ENCODE measurements around the gene AKR7A3.
"Not testable (repeated sequence)": the region's sequence is repeated elsewhere in the genome, so short reads cannot be mapped to it uniquely, and the experiment has no call there.

The AKR7A3 gene

GRCh38 chr1:19260211-19261138 is 28.1 kb downstream of the AKR7A3 start:
- Histone ChIP-seq H3K36me3 (ENCODE audit: insufficient read depth, low read length) (peaks cover 11% of the 10 kb centered on the region; the same call in 1 of the 2 replicates), H3K9me3 (ENCODE audit: control insufficient read depth, insufficient read depth, low read length) (no peaks in the 10 kb centered on the region), H3K9ac (ENCODE audit: low read depth, low read length) (no peak overlapping the region)

GRCh38 chr1:19258353-19258752 is 30.2 kb downstream of the AKR7A3 start:
- Histone ChIP-seq H3K36me3 (ENCODE audit: insufficient read depth, low read length) (peaks cover 15% of the 10 kb centered on the region; the same call in 1 of the 2 replicates), H3K9me3 (ENCODE audit: control insufficient read depth, insufficient read depth, low read length) (no peaks in the 10 kb centered on the region), H3K4me1 (ENCODE audit: insufficient read depth, low read length) (peaks cover 8% of the 10 kb centered on the region; the same call in 1 of the 2 replicates), H3K9ac (ENCODE audit: low read depth, low read length) (no peak overlapping the region)

More at GRCh38 chr1:19260211-19261138, 28.1 kb downstream of the AKR7A3 start:
- H3K4me1 ChIP-seq (ENCODE audit: insufficient read depth, low read length) = no peaks in the 10 kb centered on the region

GRCh38 chr1:19257178-19257914 is 31.2 kb downstream of the AKR7A3 start:
- peaks cover 15% of the 10 kb centered on the region; the same call in 1 of the 2 replicates for H3K36me3 ChIP-seq (ENCODE audit: insufficient read depth, low read length)
- H3K9me3 ChIP-seq (ENCODE audit: control insufficient read depth, insufficient read depth, low read length) = no peaks in the 10 kb centered on the region
- peaks cover 8% of the 10 kb centered on the region; the same call in 1 of the 2 replicates for H3K4me1 ChIP-seq (ENCODE audit: insufficient read depth, low read length)
- no peak overlapping the region for H3K9ac ChIP-seq (ENCODE audit: low read depth, low read length)

- not testable (repeated sequence) for H3K9ac ChIP-seq (ENCODE audit: low read depth, low read length); H3K4me1 ChIP-seq (ENCODE audit: insufficient read depth, low read length); H3K9me3 ChIP-seq (ENCODE audit: control insufficient read depth, insufficient read depth, low read length)
- H3K36me3 ChIP-seq (ENCODE audit: insufficient read depth, low read length) = peaks cover 15% of the 10 kb centered on the region; the same call in 1 of the 2 replicates
Measured at GRCh38 chr1:19256301-19256700, 32.3 kb downstream of the AKR7A3 start.

GRCh38 chr1:19255288-19255687 is 33.3 kb downstream of the AKR7A3 start:
- H3K4me1 ChIP-seq (ENCODE audit: insufficient read depth, low read length) = peaks cover 8% of the 10 kb centered on the region; the same call in 1 of the 2 replicates
- H3K36me3 ChIP-seq (ENCODE audit: insufficient read depth, low read length) = peaks cover 15% of the 10 kb centered on the region; the same call in 1 of the 2 replicates
- H3K9ac ChIP-seq (ENCODE audit: low read depth, low read length) = no peak overlapping the region
- no peaks in the 10 kb centered on the region for H3K9me3 ChIP-seq (ENCODE audit: control insufficient read depth, insufficient read depth, low read length)

- no peaks in the 10 kb centered on the region for H3K9me3 ChIP-seq (ENCODE audit: control insufficient read depth, insufficient read depth, low read length)
- peaks cover 15% of the 10 kb centered on the region; the same call in 1 of the 2 replicates for H3K36me3 ChIP-seq (ENCODE audit: insufficient read depth, low read length)
- H3K4me1 ChIP-seq (ENCODE audit: insufficient read depth, low read length) = peaks cover 8% of the 10 kb centered on the region; the same call in 1 of the 2 replicates
- no peak overlapping the region for H3K9ac ChIP-seq (ENCODE audit: low read depth, low read length)
Measured at GRCh38 chr1:19254416-19254815, 34.2 kb downstream of the AKR7A3 start.

GRCh38 chr1:19251305-19252196 is 37.0 kb downstream of the AKR7A3 start, which contains the start of the genes EMC1 and MRTO4:
TSS of gene EMC1 (minus strand) at chr1:19251524. CDS start at chr1:19251509, 15 bp downstream.
TSS of gene MRTO4 (plus strand) at chr1:19251805. CDS start at chr1:19251836, 31 bp downstream.
- Histone ChIP-seq H3K9ac (ENCODE audit: low read depth, low read length) (peak within 1 kb of the TSS; percentile 95), H3K36me3 (ENCODE audit: insufficient read depth, low read length) (peaks cover 10% of the 10 kb centered on the region; the same call in 1 of the 2 replicates), H3K9me3 (ENCODE audit: control insufficient read depth, insufficient read depth, low read length) (no peaks in the 10 kb centered on the region), H3K4me1 (ENCODE audit: insufficient read depth, low read length) (peaks cover 8% of the 10 kb centered on the region; the same call in 1 of the 2 replicates)

- peak overlapping the region; percentile 95 for H3K9ac ChIP-seq (ENCODE audit: low read depth, low read length)
- H3K4me1 ChIP-seq (ENCODE audit: insufficient read depth, low read length) = peaks cover 8% of the 10 kb centered on the region; the same call in 1 of the 2 replicates
- no peaks in the 10 kb centered on the region for H3K9me3 ChIP-seq (ENCODE audit: control insufficient read depth, insufficient read depth, low read length)
- H3K36me3 ChIP-seq (ENCODE audit: insufficient read depth, low read length) = peaks cover 7% of the 10 kb centered on the region; the same call in 1 of the 2 replicates
Measured at GRCh38 chr1:19250629-19251304, 37.8 kb downstream of the AKR7A3 start.

GRCh38 chr1:19240673-19241538 is 47.7 kb downstream of the AKR7A3 start:
- Histone ChIP-seq H3K9ac (ENCODE audit: low read depth, low read length) (no peak overlapping the region), H3K36me3 (ENCODE audit: insufficient read depth, low read length) (peaks cover 54% of the 10 kb centered on the region), H3K4me1 (ENCODE audit: insufficient read depth, low read length) (no peaks in the 10 kb centered on the region), H3K9me3 (ENCODE audit: control insufficient read depth, insufficient read depth, low read length) (no peaks in the 10 kb centered on the region)

- no peaks in the 10 kb centered on the region for H3K4me1 ChIP-seq (ENCODE audit: insufficient read depth, low read length)
- no peaks in the 10 kb centered on the region for H3K9me3 ChIP-seq (ENCODE audit: control insufficient read depth, insufficient read depth, low read length)
- peaks cover 54% of the 10 kb centered on the region for H3K36me3 ChIP-seq (ENCODE audit: insufficient read depth, low read length)
- H3K9ac ChIP-seq (ENCODE audit: low read depth, low read length) = no peak overlapping the region
Measured at GRCh38 chr1:19239876-19240275, 48.7 kb downstream of the AKR7A3 start.

GRCh38 chr1:19234224-19234623 is 54.3 kb downstream of the AKR7A3 start:
- Histone ChIP-seq H3K9ac (ENCODE audit: low read depth, low read length) (no peak overlapping the region), H3K9me3 (ENCODE audit: control insufficient read depth, insufficient read depth, low read length) (no peaks in the 10 kb centered on the region), H3K36me3 (ENCODE audit: insufficient read depth, low read length) (peaks cover 36% of the 10 kb centered on the region), H3K4me1 (ENCODE audit: insufficient read depth, low read length) (no peaks in the 10 kb centered on the region)

Data from ES-I3 (cell line).